IMR-90 (cell line): ENCODE results near the gene ALG11. TPM values are rescaled to one million over a fixed set of nuclear protein-coding genes. Genes with fewer than 3 reads are reported as not detected.

ENCODE experiments used
- ATAC-seq: fragments of 200-7000 bp; cut with Tn5 transposase; 2 replicates; pipeline ENCODE4 v1.9.1; 2020; ENCODE audit warnings: low read depth, mild to moderate bottlenecking, moderate library complexity
- BruUV-seq: library from RNA; stranded (reverse); fragments of 400-500 nt; replicated peaks from 2 replicates; lab custom pipeline; 2021; lab: Mats Ljungman, UMichigan
- CTCF ChIA-PET: fragments of 300-600 bp; formaldehyde crosslinking; extraction: SDS; loops from one replicate; lab custom pipeline; 2021; ENCODE audit warnings: antibody characterized with exemption; lab: Yijun Ruan, JAX
- POLR2A ChIA-PET: fragments of 300-600 bp; sonication (Branson Sonifier 250); formaldehyde crosslinking; loops from one replicate; lab custom pipeline; 2022; ENCODE audit warnings: antibody characterized with exemption; ENCODE audit not compliant: unreplicated experiment; lab: Charles Lee
- DNase-seq: peaks from one replicate; pipeline ENCODE4 v3.0.0; 2013
- H2AFZ ChIP-seq: replicated peaks from 2 replicates; pipeline ENCODE3; 2013; ENCODE audit warnings: low read length, mild to moderate bottlenecking; ENCODE audit not compliant: poor library complexity
- H2AK5ac ChIP-seq: 2 replicates; pipeline ENCODE4 v1.6.1; 2013; ENCODE audit warnings: low read depth, low read length, inconsistent platforms
- H2AK9ac ChIP-seq: replicated peaks from 2 replicates; pipeline ENCODE3; 2013; ENCODE audit warnings: mild to moderate bottlenecking, low read depth, low read length, moderate library complexity; ENCODE audit not compliant: poor library complexity
- H2BK120ac ChIP-seq: 2 replicates; pipeline ENCODE4 v1.6.1; 2013; ENCODE audit warnings: low read depth, low read length, inconsistent platforms
- H2BK15ac ChIP-seq: 3 replicates; pipeline ENCODE4 v1.6.1; 2013; ENCODE audit warnings: low read depth, low read length, inconsistent platforms
- H2BK20ac ChIP-seq: 2 replicates; pipeline ENCODE4 v1.6.1; 2013; ENCODE audit warnings: low read depth, mild to moderate bottlenecking, inconsistent platforms, low read length, moderate library complexity
- H2BK5ac ChIP-seq: 2 replicates; pipeline ENCODE4 v1.6.1; 2013; ENCODE audit warnings: mild to moderate bottlenecking, low read depth, low read length, inconsistent platforms; ENCODE audit not compliant: poor library complexity, severe bottlenecking
- H3K14ac ChIP-seq: replicated peaks from 2 replicates; pipeline ENCODE4 v1.6.1; 2013; ENCODE audit warnings: low read depth, low read length, inconsistent platforms
- H3K18ac ChIP-seq: 2 replicates; pipeline ENCODE4 v1.6.1; 2013; ENCODE audit warnings: low read depth, low read length, control low read depth
- H3K23ac ChIP-seq: 2 replicates; pipeline ENCODE4 v1.6.1; 2013; ENCODE audit warnings: low read depth, low read length, inconsistent platforms
- H3K27ac ChIP-seq: 2 replicates; pipeline ENCODE4 v1.5.1; 2013; ENCODE audit warnings: mild to moderate bottlenecking, control low read depth, low read length; ENCODE audit not compliant: insufficient read depth
- H3K27me3 ChIP-seq: 2 replicates; pipeline ENCODE4 v1.6.1; 2013; ENCODE audit warnings: low read length; ENCODE audit not compliant: control insufficient read depth, insufficient read depth
- H3K36me3 ChIP-seq: 2 replicates; pipeline ENCODE4 v1.6.1; 2013; ENCODE audit warnings: low read length, mixed read lengths; ENCODE audit not compliant: control insufficient read depth, insufficient read depth
- H3K4ac ChIP-seq: 2 replicates; pipeline ENCODE4 v1.6.1; 2013; ENCODE audit warnings: low read depth, low read length, inconsistent platforms
- H3K4me1 ChIP-seq: 2 replicates; pipeline ENCODE4 v1.6.1; 2013; ENCODE audit warnings: low read length, mixed read lengths; ENCODE audit not compliant: control insufficient read depth, insufficient read depth
- H3K4me2 ChIP-seq: 2 replicates; pipeline ENCODE4 v1.6.1; 2013; ENCODE audit warnings: low read depth, mild to moderate bottlenecking, control low read depth, low read length, moderate library complexity
- H3K4me3 ChIP-seq: 2 replicates; pipeline ENCODE4 v1.5.1; 2013; ENCODE audit warnings: low read depth, mild to moderate bottlenecking, control low read depth, low read length, moderate library complexity; ENCODE audit not compliant: insufficient read depth
- H3K56ac ChIP-seq: 2 replicates; pipeline ENCODE4 v1.6.1; 2013; ENCODE audit warnings: low read length, inconsistent platforms; ENCODE audit not compliant: insufficient read depth; ENCODE audit errors: extremely low read depth
- H3K79me1 ChIP-seq, 2 experiments: 2 replicates each; pipeline ENCODE4 v1.6.1; 2013; ENCODE audit warnings: low read length in 2 of 2, inconsistent platforms in 1 of 2, low read depth in 1 of 2
- H3K9ac ChIP-seq: 2 replicates; pipeline ENCODE4 v1.6.1; 2013; ENCODE audit warnings: low read depth, low read length, control low read depth
- H3K9me1 ChIP-seq: 2 replicates; pipeline ENCODE4 v1.6.1; 2013; ENCODE audit warnings: low read length, inconsistent platforms; ENCODE audit not compliant: insufficient read depth
- H3K9me3 ChIP-seq: 2 replicates; pipeline ENCODE4 v1.6.1; 2013; ENCODE audit warnings: low read length; ENCODE audit not compliant: control insufficient read depth, insufficient read depth
- H4K20me1 ChIP-seq: 2 replicates; pipeline ENCODE4 v1.6.1; 2013; ENCODE audit warnings: low read length, inconsistent platforms; ENCODE audit not compliant: insufficient read depth
- H4K5ac ChIP-seq: 2 replicates; pipeline ENCODE4 v1.6.1; 2013; ENCODE audit warnings: mild to moderate bottlenecking, low read depth, low read length, control low read depth
- H4K8ac ChIP-seq, 2 experiments: 2 replicates each; pipeline ENCODE4 v1.6.1; 2013; ENCODE audit warnings: low read depth in 2 of 2, low read length in 2 of 2, control low read depth in 1 of 2, inconsistent platforms in 1 of 2
- H4K91ac ChIP-seq: 2 replicates; pipeline ENCODE4 v1.6.1; 2013; ENCODE audit warnings: low read depth, low read length, inconsistent platforms; ENCODE audit not compliant: insufficient read depth
- BHLHE40 ChIP-seq: fragments of 150-350 bp; IDR thresholded peaks from 2 replicates; pipeline ENCODE4 v1.6.1; 2016; ENCODE audit warnings: mild to moderate bottlenecking, low read depth, low read length
- CEBPB ChIP-seq: IDR thresholded peaks from 2 replicates; pipeline ENCODE4 v1.6.1; 2012; ENCODE audit warnings: low read depth, low read length, improper control_type of control experiment
- CHD1 ChIP-seq: IDR thresholded peaks from 2 replicates; pipeline ENCODE4 v1.6.1; 2012; ENCODE audit warnings: low read depth, low read length, improper control_type of control experiment
- CTCF ChIP-seq: conservative IDR thresholded peaks from 2 replicates; pipeline ENCODE4 v1.5.1; 2012; ENCODE audit warnings: mild to moderate bottlenecking, low read depth, low read length, improper control_type of control experiment
- FOS ChIP-seq: fragments of 150-350 bp; IDR thresholded peaks from 2 replicates; pipeline ENCODE4 v1.6.1; 2016; ENCODE audit warnings: low read depth, low read length
- MAFK ChIP-seq: IDR thresholded peaks from 2 replicates; pipeline ENCODE4 v1.6.1; 2012; ENCODE audit warnings: low read depth, low read length, improper control_type of control experiment
- MAZ ChIP-seq: IDR thresholded peaks from 2 replicates; pipeline ENCODE4 v1.6.1; 2012; ENCODE audit warnings: low read depth, mild to moderate bottlenecking, low read length, improper control_type of control experiment, moderate library complexity, borderline replicate concordance
- MXI1 ChIP-seq: IDR thresholded peaks from 2 replicates; pipeline ENCODE4 v1.6.1; 2012; ENCODE audit warnings: low read depth, mild to moderate bottlenecking, low read length, moderate library complexity, borderline replicate concordance
- NFE2L2 ChIP-seq: fragments of 150-350 bp; IDR thresholded peaks from 2 replicates; pipeline ENCODE4 v1.6.1; 2016; ENCODE audit warnings: low read depth, mild to moderate bottlenecking, low read length
- POLR2A ChIP-seq: IDR thresholded peaks from 2 replicates; pipeline ENCODE4 v1.6.1; 2012; ENCODE audit warnings: mild to moderate bottlenecking, low read depth, low read length
- RAD21 ChIP-seq: IDR thresholded peaks from 2 replicates; pipeline ENCODE4 v1.6.1; 2012; ENCODE audit warnings: low read length, improper control_type of control experiment
- RCOR1 ChIP-seq: IDR thresholded peaks from 2 replicates; pipeline ENCODE4 v1.6.1; 2012; ENCODE audit warnings: mild to moderate bottlenecking, low read length, improper control_type of control experiment; ENCODE audit not compliant: insufficient replicate concordance
- RFX5 ChIP-seq: IDR thresholded peaks from 2 replicates; pipeline ENCODE4 v1.8.0; 2012; ENCODE audit warnings: low read depth, mild to moderate bottlenecking, low read length, moderate library complexity
- SMC3 ChIP-seq: fragments of 150-350 bp; IDR thresholded peaks from 2 replicates; pipeline ENCODE4 v1.6.1; 2016; ENCODE audit warnings: low read depth, mild to moderate bottlenecking, antibody characterized with exemption, low read length, moderate library complexity
- USF2 ChIP-seq: fragments of 150-350 bp; IDR thresholded peaks from 2 replicates; pipeline ENCODE4 v1.6.1; 2017; ENCODE audit warnings: mild to moderate bottlenecking, antibody characterized with exemption, low read length, low read depth
- WGBS, 2 experiments: methylation state at CpG; one replicate each; pipeline versions ENCODE4 v1.1.5 to v1.1.7; 2013; ENCODE audit warnings: missing lambda C conversion rate in 2 of 2; ENCODE audit not compliant: insufficient read length in 1 of 2; ENCODE audit errors: extremely low coverage in 2 of 2; 5-methylcytosine and 5-hydroxymethylcytosine counted together
- dilution Hi-C: fragments of 300-500 bp; cut with HindIII; formaldehyde crosslinking; loops from one replicate; pipeline ENCODE4 v1.14.3; 2018; ENCODE audit warnings: low sequenced_read_pairs; ENCODE audit not compliant: unreplicated experiment
- in situ Hi-C: fragments of 300-500 bp; cut with MboI; formaldehyde crosslinking; loops from 3 replicates; pipeline ENCODE4 v1.14.3; 2019; ENCODE audit warnings: low sequenced_read_pairs, inconsistent platforms, mixed read lengths
- intact Hi-C: fragments of 100-400 bp; cut with micrococcal nuclease; formaldehyde crosslinking; loops from 2 replicates; pipeline ENCODE4 v1.10.0; 2022
- polyA plus RNA-seq, 3 experiments: library from polyadenylated mRNA; depleted of rRNA; stranded (reverse); fragments of >200 nt; gene quantifications; 2 replicates each; pipeline ENCODE4 v1.2.3, GENCODE V29; 2012; ENCODE audit warnings: low replicate concordance in 1 of 3
- total RNA-seq: library from RNA; depleted of rRNA; stranded (reverse); fragments of >200 nt; gene quantifications from 2 replicates; pipeline ENCODE4 v1.2.3, GENCODE V29; 2012
- TF ChIP-seq, protein P1 (sequence below): fragments of 150-350 bp; IDR thresholded peaks from 2 replicates; pipeline ENCODE4 v1.6.1; 2016; ENCODE audit warnings: low read depth, mild to moderate bottlenecking, low read length, moderate library complexity, borderline replicate concordance

ALG11 gene
- total and polyA plus RNA-seq, 2 of the 4 experiments (the other 2 are of a cell fraction) = 10.0 to 12.7 TPM

DNA sequence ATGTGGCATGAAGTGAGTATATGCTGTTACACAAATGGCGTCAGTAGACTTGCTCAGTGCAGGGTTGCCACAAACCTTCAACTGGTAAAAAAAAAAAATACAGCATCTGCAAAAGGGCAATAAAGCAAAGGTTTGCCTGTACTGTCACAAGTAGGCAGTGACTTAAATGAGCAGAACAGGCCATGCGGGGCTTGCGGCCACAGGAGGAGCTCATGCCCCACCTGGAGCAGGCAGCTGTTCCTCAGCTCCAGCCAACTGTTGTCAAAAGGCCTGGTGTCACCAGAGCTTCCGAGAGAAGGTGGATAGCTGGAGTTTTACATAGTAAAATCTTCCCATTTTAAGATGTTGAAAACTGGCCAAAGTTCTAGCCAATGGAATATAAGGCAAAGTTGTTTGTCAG, 8.7 kb upstream of the ALG11 start:
- H3K4me1 ChIP-seq = peaks cover 11% of the 10 kb centered on the region
- no peak overlapping the region for H2BK5ac ChIP-seq
- H3K27ac ChIP-seq = no peak overlapping the region
- no peaks in the 10 kb centered on the region for H3K9me1 ChIP-seq
- no peak overlapping the region for H2BK120ac ChIP-seq
- WGBS, 2 experiments = 76% methylated on average over 3 of the region's 4 CpGs; no CpG with 5 or more reads in 1 of the 2 experiments
- no peak overlapping the region for H2AK9ac ChIP-seq
- dilution Hi-C loops = no loop called here
- no peak overlapping the region for H2AK5ac ChIP-seq
- no peak overlapping the region for H3K4me2 ChIP-seq
- in situ Hi-C loops = loop anchor here (5.0 to 25.0 kb wide), 2 partner anchors 124 to 459 kb away; partner anchors contain the start of genes CKAP2, NEK5 and VPS36
- no peak overlapping the region for H3K18ac ChIP-seq
- no peak overlapping the region for H3K56ac ChIP-seq
- no TSS peak for BruUV-seq
- H4K5ac ChIP-seq = no peak overlapping the region
- POLR2A ChIA-PET = no interaction called here
- H3K14ac ChIP-seq = no peak overlapping the region
- H4K20me1 ChIP-seq = peaks cover 5% of the 10 kb centered on the region; the same call in 1 of the 2 replicates
- no peak overlapping the region for H2AFZ ChIP-seq
- H3K9ac ChIP-seq = no peak overlapping the region
- intact Hi-C loops = loop anchor here (5.0 kb wide), 1 partner anchor 199 kb away; no protein-coding TSS in a partner anchor
- no peak overlapping the region for H4K8ac ChIP-seq
- H4K91ac ChIP-seq = no peak overlapping the region
- peaks cover 21% of the 10 kb centered on the region for H3K27me3 ChIP-seq
- no peaks in the 10 kb centered on the region for H3K79me1 ChIP-seq
- CTCF ChIA-PET = interaction anchor here (0.6 kb wide), 1 partner anchor 140 kb away, joined by 3 read pairs; no protein-coding TSS in a partner anchor
- TF ChIP-seq POLR2A = no peak
- TF ChIP-seq CTCF = no peak
- no peak for TF ChIP-seq RCOR1
- TF ChIP-seq NFE2L2 = no peak
- no peak for TF ChIP-seq RFX5
- no peak for TF ChIP-seq RAD21
- no peak for TF ChIP-seq USF2
- no peak for TF ChIP-seq BHLHE40
- no peak for TF ChIP-seq CHD1
- no peak for TF ChIP-seq MAFK
- no peak for TF ChIP-seq CEBPB
- no peak for TF ChIP-seq FOS
- no peak for TF ChIP-seq SMC3
- no peak for TF ChIP-seq MXI1
- no peak for TF ChIP-seq MAZ
- TF ChIP-seq, protein P1, sequence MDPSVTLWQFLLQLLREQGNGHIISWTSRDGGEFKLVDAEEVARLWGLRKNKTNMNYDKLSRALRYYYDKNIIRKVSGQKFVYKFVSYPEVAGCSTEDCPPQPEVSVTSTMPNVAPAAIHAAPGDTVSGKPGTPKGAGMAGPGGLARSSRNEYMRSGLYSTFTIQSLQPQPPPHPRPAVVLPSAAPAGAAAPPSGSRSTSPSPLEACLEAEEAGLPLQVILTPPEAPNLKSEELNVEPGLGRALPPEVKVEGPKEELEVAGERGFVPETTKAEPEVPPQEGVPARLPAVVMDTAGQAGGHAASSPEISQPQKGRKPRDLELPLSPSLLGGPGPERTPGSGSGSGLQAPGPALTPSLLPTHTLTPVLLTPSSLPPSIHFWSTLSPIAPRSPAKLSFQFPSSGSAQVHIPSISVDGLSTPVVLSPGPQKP = no peak
- no peak overlapping the region for H3K4me3 ChIP-seq
- DNase-seq (no peak), ATAC-seq (no peak)
- no peak overlapping the region for H2BK20ac ChIP-seq
- H3K4ac ChIP-seq = no peak overlapping the region
- no peak overlapping the region for H2BK15ac ChIP-seq
- no peaks in the 10 kb centered on the region for H3K9me3 ChIP-seq
- H3K23ac ChIP-seq = no peak overlapping the region
- H3K36me3 ChIP-seq = no peaks in the 10 kb centered on the region
